H7 (cell line): ENCODE measurements around the gene OR4K14. TPM values are rescaled to one million over a fixed set of nuclear protein-coding genes. Genes with fewer than 3 reads are reported as not detected.

Source experiments
- total RNA-seq: library from RNA; depleted of rRNA; stranded (reverse); fragments of >200 nt; shearing (Covaris generic); gene quantifications from 2 replicates; pipeline ENCODE4 v1.2.3, GENCODE V29; 2014; rRNA removed

OR4K14 gene
- total RNA-seq, 1 experiment from 2014 or later, result not detected

Other genes starting within 250 kb of the OR4K14 start
- gene OR4M1, start 245.8 kb downstream of the OR4K14 start, total RNA-seq, result not detected in 2 replicates
- gene OR4N2, start 215.5 kb downstream of the OR4K14 start, total RNA-seq, result not detected in 2 replicates
- gene OR4K2, start 144.2 kb downstream of the OR4K14 start, total RNA-seq, result not detected in 2 replicates
- gene OR4K5, start 98.7 kb downstream of the OR4K14 start, total RNA-seq, result not detected in 2 replicates
- gene OR4K1, start 88.4 kb downstream of the OR4K14 start, total RNA-seq, result not detected in 2 replicates
- gene OR4K15, start 43.7 kb downstream of the OR4K14 start, total RNA-seq, result not detected in 2 replicates
- gene OR4Q2, start 17.1 kb downstream of the OR4K14 start, total RNA-seq, result not detected in 2 replicates
- gene OR4K13, start 16.7 kb upstream of the OR4K14 start, total RNA-seq, result not detected in 2 replicates
- not detected in 2 replicates for gene OR4L1, start 40.7 kb upstream of the OR4K14 start, total RNA-seq
- gene OR4K17, start 91.4 kb upstream of the OR4K14 start, total RNA-seq, result not detected in 2 replicates
- not detected in 2 replicates for gene OR4N5, start 119.5 kb upstream of the OR4K14 start, total RNA-seq
- gene OR11G2, start 171.6 kb upstream of the OR4K14 start, total RNA-seq, result not detected in 2 replicates
- not detected in 2 replicates for gene OR11H6, start 204.4 kb upstream of the OR4K14 start, total RNA-seq
- not detected in 2 replicates for gene OR11H7, start 209.7 kb upstream of the OR4K14 start, total RNA-seq
- not detected in 2 replicates for gene OR11H4, start 220.0 kb upstream of the OR4K14 start, total RNA-seq